ENCODE measurements around the gene SEMA5B. TPM values are rescaled to one million over a fixed set of nuclear protein-coding genes. Genes with fewer than 3 reads are reported as not detected.

SEMA5B gene
- total RNA-seq, 3 donors from 2014 or later: 0.15 to 0.33 (median 0.32) TPM

DNA sequence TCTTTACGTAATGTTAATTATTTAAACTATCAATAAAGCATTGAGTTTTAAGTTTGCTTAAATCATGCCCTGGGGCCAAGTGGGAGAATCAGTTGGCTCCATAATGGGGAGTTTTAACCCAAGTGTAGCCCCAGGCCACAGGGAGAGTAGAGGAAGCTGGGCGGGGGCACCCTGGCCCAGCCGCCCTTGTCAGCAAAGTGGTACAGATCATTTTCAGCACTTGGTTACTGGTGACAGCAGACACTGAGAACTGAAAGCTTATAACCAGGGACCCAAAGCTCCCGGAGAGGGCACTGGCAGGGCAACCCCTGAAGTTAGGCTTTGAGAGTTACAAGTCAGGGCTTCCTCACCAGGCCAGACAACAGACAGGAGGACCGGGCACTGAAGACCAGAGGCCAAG lies 90.6 kb downstream of the SEMA5B start:
- TF ChIP-seq POLR2AphosphoS5 (IDR thresholded peaks at IDR 0.05): no peak
- no peak for TF ChIP-seq POLR2A (IDR thresholded peaks at IDR 0.05)
- TF ChIP-seq, protein P1, sequence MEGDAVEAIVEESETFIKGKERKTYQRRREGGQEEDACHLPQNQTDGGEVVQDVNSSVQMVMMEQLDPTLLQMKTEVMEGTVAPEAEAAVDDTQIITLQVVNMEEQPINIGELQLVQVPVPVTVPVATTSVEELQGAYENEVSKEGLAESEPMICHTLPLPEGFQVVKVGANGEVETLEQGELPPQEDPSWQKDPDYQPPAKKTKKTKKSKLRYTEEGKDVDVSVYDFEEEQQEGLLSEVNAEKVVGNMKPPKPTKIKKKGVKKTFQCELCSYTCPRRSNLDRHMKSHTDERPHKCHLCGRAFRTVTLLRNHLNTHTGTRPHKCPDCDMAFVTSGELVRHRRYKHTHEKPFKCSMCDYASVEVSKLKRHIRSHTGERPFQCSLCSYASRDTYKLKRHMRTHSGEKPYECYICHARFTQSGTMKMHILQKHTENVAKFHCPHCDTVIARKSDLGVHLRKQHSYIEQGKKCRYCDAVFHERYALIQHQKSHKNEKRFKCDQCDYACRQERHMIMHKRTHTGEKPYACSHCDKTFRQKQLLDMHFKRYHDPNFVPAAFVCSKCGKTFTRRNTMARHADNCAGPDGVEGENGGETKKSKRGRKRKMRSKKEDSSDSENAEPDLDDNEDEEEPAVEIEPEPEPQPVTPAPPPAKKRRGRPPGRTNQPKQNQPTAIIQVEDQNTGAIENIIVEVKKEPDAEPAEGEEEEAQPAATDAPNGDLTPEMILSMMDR (IDR thresholded peaks at IDR 0.05): no peak
- H3K36me3 ChIP-seq: no peaks in the 10 kb centered on the region
- H3K4me1 ChIP-seq: no peaks in the 10 kb centered on the region
- no peaks in the 10 kb centered on the region for H3K27me3 ChIP-seq
- H3K9me3 ChIP-seq: no peaks in the 10 kb centered on the region
- H3K27ac ChIP-seq: no peak overlapping the region
- intact Hi-C loops (cut with DNase I; ENCODE audit: low total_unique reads): loop anchor here (10.0 kb wide), 1 partner anchor 1172 kb away; no protein-coding TSS in a partner anchor
- no peak overlapping the region for H3K4me3 ChIP-seq
- no peak for DNase-seq (ENCODE audit: low spot score in 2 of 2)

DNA sequence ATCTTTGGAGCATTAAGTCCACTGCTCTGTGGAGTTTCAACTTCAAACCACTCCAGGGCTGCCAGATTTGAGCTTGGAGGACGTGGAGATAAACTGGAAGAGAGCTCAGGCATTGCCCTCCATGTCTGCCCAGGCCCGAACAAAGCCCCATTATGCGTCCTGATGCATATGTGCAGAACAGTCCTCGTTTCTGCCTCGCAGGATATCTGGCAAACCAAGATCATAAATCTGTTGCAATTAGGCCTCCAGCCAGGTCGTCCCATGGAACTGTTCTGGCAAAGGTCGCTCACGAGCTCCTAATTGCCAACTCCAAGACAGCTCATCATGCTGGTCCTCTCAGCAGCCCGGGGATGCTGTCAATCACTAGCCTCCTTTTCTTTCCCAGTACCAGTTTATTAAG lies 91.2 kb downstream of the SEMA5B start:
- intact Hi-C loops (cut with DNase I; ENCODE audit: low total_unique reads): loop anchor here (10.0 kb wide), 1 partner anchor 1172 kb away; no protein-coding TSS in a partner anchor
- Histone ChIP-seq H3K4me1 (no peaks in the 10 kb centered on the region), H3K27ac (no peak overlapping the region), H3K27me3 (no peaks in the 10 kb centered on the region), H3K4me3 (no peak overlapping the region), H3K9me3 (no peaks in the 10 kb centered on the region), H3K36me3 (no peaks in the 10 kb centered on the region)
- TF ChIP-seq POLR2A (IDR thresholded peaks at IDR 0.05) (no peak), POLR2AphosphoS5 (IDR thresholded peaks at IDR 0.05) (no peak)
- TF ChIP-seq, protein P1 (IDR thresholded peaks at IDR 0.05): no peak
- no peak for DNase-seq (ENCODE audit: low spot score in 2 of 2)

DNA sequence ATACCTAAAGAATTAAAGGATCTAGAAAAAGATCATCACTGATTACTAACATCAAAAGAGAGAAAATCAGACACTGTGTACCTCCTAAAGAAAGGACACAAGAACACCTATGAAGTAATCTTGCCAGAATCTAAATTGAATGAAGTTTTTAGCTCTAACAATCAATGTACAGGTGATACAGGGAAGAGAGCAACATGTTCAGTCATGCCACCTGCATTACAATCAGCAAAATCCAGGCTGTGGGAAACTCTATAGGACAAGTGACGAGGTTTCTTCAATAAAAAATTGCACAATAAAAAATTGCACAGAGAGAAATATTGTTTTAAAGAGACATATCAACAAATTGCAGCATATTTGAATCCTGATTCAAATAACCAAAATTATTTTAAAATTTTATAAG lies 93.3 kb downstream of the SEMA5B start:
- Histone ChIP-seq H3K36me3 (no peaks in the 10 kb centered on the region), H3K4me1 (no peaks in the 10 kb centered on the region), H3K27ac (no peak overlapping the region), H3K9me3 (no peaks in the 10 kb centered on the region), H3K4me3 (no peak overlapping the region), H3K27me3 (no peaks in the 10 kb centered on the region)
- TF ChIP-seq POLR2AphosphoS5 (IDR thresholded peaks at IDR 0.05) (no peak), POLR2A (IDR thresholded peaks at IDR 0.05) (no peak)
- TF ChIP-seq, protein P1 (IDR thresholded peaks at IDR 0.05): no peak
- intact Hi-C loops (cut with DNase I; ENCODE audit: low total_unique reads): loop anchor here (10.0 kb wide), 1 partner anchor 1169 kb away; no protein-coding TSS in a partner anchor
- DNase-seq (ENCODE audit: low spot score in 2 of 2): no peak

DNA sequence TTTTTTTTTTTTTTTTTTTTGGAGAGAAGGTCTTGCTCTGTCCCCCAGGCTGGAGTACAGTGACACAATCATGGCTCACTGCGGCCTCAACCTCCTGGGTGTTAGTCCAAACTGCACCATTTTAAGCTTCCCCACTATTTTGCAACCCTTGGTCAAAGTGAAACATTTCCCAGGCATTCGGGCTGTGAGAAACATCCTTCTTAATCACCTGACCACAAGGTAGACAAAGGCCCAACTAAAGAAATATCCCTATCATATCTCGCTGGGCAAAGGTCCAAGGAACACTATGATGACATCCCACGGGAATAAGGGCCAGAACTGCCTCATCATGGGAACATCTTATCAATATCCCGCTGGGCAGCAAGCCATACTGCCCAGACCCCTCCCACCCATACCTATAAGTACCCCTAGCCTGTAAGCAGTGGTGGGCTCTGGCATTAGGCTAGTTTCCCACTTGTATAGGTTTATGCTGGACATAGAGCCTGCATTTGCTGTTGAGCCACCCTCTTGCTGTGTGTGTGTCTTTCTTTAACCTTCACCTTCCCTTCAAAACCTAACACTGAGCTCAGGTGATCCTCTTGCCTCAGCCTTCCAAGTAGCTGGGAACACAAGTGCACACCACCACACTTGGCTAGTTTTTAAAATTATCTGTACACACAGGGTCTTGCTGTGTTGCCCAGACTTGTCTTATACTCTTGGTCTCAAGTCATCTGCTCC lies 95.2 kb downstream of the SEMA5B start:
- H3K9me3 ChIP-seq: no peaks in the 10 kb centered on the region
- no peak for TF ChIP-seq POLR2AphosphoS5 (IDR thresholded peaks at IDR 0.05)
- TF ChIP-seq, protein P1 (IDR thresholded peaks at IDR 0.05): no peak
- no peak for TF ChIP-seq POLR2A (IDR thresholded peaks at IDR 0.05)
- no peak for DNase-seq (ENCODE audit: low spot score in 2 of 2)
- intact Hi-C loops (cut with DNase I; ENCODE audit: low total_unique reads): loop anchor here (10.0 kb wide), 1 partner anchor 1168 kb away; no protein-coding TSS in a partner anchor
- no peak overlapping the region for H3K27ac ChIP-seq
- H3K27me3 ChIP-seq: no peaks in the 10 kb centered on the region
- H3K4me1 ChIP-seq: no peaks in the 10 kb centered on the region
- no peaks in the 10 kb centered on the region for H3K36me3 ChIP-seq
- no peak overlapping the region for H3K4me3 ChIP-seq

DNA sequence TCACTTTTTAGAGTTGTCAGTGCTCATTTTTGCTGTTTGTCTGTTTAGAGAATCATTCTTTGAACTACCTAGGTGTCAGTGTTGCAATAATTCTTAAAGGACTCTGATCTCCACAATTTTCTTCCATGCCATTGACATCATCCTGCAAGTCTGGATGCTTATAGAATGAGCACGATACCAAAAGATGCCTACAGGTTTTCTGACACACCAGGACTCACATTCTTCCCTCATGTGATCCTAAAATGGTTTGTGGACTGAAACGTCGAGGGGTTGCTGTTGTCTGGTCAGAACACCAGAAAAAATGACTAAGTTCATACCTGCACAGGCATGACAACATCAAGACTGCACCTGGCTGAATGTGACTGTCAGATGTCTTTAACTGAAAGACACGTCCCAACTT lies 95.9 kb downstream of the SEMA5B start:
- H3K4me3 ChIP-seq: no peak overlapping the region

More for the DNA sequence above, 95.9 kb downstream of the SEMA5B start:
- DNase-seq (ENCODE audit: low spot score in 2 of 2): no peak
- Histone ChIP-seq H3K9me3 (no peaks in the 10 kb centered on the region), H3K27ac (no peak overlapping the region), H3K4me1 (no peaks in the 10 kb centered on the region), H3K36me3 (no peaks in the 10 kb centered on the region), H3K27me3 (no peaks in the 10 kb centered on the region)
- no peak for TF ChIP-seq POLR2A (IDR thresholded peaks at IDR 0.05)
- no peak for TF ChIP-seq POLR2AphosphoS5 (IDR thresholded peaks at IDR 0.05)
- TF ChIP-seq, protein P1 (IDR thresholded peaks at IDR 0.05): no peak
- intact Hi-C loops (cut with DNase I; ENCODE audit: low total_unique reads): loop anchor here (10.0 kb wide), 1 partner anchor 1167 kb away; no protein-coding TSS in a partner anchor

Measured in breast epithelium (tissue), 4 donors.